ENCODE measurements around the gene ZNF679. TPM values are rescaled to one million over a fixed set of nuclear protein-coding genes. Genes with fewer than 3 reads are reported as not detected.
"Not testable (repeated sequence)": the region's sequence is repeated elsewhere in the genome, so short reads cannot be mapped to it uniquely, and the experiment has no call there.

ZNF679 gene
- not detected for polyA plus RNA-seq (2012; ENCODE audit: missing spikeins)

DNA sequence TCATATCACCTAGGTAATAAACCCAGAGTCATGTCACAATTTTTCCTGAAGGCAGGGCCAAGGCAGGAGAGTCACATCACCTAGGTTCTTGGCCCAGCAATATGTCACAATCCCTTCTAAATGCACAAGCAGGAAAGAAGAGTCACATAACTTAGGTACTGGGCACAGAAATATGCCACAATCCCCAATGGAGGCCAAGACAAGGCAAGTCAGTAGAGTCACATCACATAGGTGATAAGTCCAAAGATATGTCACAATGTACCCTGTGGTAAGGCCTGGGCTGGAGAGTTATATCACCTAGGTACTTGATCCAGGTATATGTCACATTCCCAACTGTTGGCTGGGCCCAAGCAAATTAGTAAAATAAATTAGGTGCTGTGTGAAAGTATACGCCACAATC, at the start of gene ZNF679:
ZNF679 (plus strand) TSS at position 301 of the 400 bp plus-strand sequence. CDS start 20,644 bp downstream, outside the sequence.
- DNase-seq (ENCODE audit: insufficient read length); FAIRE-seq: not testable (repeated sequence)

DNA sequence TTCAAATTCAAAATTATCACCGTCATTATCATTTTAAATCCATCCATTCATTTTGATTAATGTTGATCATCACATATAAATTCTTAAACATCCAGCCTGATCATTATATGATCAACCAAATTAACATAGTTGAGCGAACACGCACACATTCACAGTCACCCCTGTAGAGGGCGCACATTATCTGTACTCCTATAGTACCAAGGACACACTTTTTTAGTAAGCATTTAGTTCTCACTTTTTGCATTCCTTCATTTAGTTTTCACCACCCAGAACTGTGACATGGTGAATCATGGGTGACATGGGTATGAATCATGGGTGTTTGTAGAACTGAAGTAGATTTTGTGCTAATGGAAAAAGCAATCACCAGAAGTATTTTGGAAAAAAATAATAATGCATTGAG, 47.3 kb upstream of the ZNF679 start:
- no peak for TF ChIP-seq TAF1 (IDR thresholded peaks at IDR 0.05; ENCODE audit: borderline replicate concordance, low read depth, low read length)
- no peak for TF ChIP-seq POLR2AphosphoS5 (IDR thresholded peaks at IDR 0.05; ENCODE audit: low read depth, low read length)
- TF ChIP-seq POLR2A (IDR thresholded peaks at IDR 0.05; ENCODE audit: low read depth, low read length): no peak
- no peak for FAIRE-seq

DNA sequence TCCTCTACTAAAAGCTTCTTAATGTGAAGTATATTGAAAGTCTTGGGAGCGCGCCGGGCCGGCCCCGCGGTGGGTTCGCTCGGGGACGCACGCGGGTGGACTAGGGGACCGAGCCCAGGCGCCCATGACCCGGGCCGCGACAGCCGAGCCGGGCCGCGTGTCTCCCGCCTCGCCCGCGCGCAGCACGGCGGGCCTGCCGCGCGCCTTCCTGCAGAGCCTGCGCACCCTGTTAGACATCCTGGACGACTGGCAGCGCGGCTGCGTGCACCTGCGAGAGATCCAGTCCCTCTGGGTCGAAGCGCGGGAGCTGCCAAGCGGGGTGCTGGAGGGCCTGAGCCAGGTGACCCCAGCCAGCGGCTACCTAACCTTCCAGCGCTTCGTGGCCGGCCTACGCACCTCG, 46.7 kb upstream of the ZNF679 start:
- FAIRE-seq: no peak
- no peak for DNase-seq (ENCODE audit: insufficient read length)
- TF ChIP-seq POLR2AphosphoS5 (IDR thresholded peaks at IDR 0.05; ENCODE audit: low read depth, low read length) (no peak), TAF1 (IDR thresholded peaks at IDR 0.05; ENCODE audit: borderline replicate concordance, low read depth, low read length) (no peak), POLR2A (IDR thresholded peaks at IDR 0.05; ENCODE audit: low read depth, low read length) (no peak)

More for the DNA sequence above, 47.3 kb upstream of the ZNF679 start:
- DNase-seq (ENCODE audit: insufficient read length): no peak

DNA sequence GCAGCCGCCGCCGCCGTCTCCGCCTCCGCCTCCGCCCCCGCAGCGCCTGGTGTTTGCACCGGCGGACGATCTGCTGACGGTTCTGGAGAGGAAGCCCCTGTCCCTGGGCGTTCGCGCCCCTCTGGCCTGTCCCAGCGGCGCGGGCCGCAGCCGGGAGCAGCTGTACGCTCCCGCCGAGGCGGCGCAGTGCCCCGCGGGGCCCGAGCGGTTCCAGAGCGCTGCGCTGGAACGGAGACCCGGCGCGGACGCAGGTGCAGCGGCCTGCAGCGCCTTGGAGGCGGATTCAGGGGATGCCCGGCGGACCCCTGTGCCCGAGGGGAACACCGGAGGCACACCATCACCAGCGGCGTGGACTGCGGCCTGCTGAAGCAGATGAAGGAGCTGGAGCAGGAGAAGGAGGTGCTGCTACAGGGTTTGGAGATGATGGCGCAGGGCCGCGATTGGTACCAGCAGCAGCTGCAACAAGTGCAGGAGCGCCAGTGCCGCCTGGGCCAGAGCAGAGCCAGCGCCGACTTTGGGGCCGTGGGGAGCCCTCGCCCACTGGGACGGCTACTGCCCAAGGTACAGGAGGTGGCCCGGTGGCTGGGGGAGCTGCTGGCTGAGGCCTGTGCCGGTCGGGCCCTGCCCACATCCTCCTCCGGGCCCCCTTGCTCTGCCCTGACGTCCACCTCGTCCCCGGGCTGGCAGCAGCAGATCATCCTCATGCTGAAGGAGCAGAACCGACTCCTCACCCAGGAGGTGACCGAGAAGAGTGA, 46.1 kb upstream of the ZNF679 start:
- TF ChIP-seq POLR2AphosphoS5 (IDR thresholded peaks at IDR 0.05; ENCODE audit: low read depth, low read length) (no peak), POLR2A (IDR thresholded peaks at IDR 0.05; ENCODE audit: low read depth, low read length) (no peak)
- no peak for DNase-seq (ENCODE audit: insufficient read length)
- no peak for FAIRE-seq

DNA sequence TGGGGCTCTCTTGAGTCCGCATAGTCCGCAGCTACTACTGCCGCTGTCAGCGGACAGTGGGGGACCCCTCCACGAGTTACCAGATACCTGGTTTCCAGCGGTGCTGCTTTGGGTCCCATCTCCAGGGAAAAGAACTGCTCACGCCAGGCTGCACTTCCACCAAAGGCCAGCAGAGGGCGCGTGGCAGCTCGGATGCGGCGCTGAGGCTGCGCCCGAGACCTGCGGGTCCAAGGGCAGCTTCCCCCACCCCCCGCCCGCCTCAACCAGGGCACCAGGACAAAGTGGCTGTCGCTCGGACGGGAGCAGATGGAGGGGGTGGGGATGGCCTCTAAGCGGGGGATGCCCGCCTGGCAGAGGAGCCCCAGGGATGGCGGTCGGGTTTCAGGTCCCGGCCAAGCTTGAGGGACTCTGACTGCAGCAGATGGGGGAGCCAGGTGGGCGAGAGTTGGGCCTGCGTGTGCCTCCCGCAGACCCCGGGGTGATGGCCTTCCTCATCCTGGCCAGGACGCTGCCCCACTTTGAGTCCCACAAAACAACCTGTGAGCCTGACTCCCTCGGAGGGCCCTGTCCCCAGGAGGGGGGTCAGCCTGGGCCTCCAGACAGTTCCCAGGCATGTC, 45.0 kb upstream of the ZNF679 start:
- TF ChIP-seq TAF1 (IDR thresholded peaks at IDR 0.05; ENCODE audit: borderline replicate concordance, low read depth, low read length) (no peak), POLR2A (IDR thresholded peaks at IDR 0.05; ENCODE audit: low read depth, low read length) (no peak), POLR2AphosphoS5 (IDR thresholded peaks at IDR 0.05; ENCODE audit: low read depth, low read length) (no peak)
- DNase-seq (ENCODE audit: insufficient read length): no peak
- no peak for FAIRE-seq

DNA sequence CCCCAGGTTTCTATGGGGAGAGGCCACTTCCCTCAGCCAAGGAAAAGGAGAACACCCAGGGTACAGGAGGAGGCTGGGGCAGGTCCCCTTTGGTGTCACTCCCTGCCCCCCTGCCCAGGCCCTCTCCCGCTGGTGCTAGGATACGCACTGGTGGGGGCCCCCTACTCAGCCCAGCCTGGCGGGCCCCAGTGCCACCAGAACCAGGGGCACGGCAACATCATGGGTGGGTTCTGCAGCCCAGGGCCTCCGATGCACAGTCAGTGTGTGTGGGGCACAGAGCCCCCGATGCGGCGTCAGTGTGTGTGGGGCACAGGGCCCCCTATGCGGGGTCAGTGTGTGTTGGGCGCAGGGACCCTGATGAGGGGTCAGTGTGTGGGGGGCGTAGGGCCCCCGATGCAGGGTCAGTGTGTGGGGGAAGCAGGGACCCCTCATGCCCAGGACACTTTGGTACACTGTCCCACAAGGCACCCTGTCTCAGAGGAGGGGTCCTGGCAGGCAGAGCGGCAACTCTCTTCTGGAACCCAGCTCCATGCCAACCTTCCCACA, 44.4 kb upstream of the ZNF679 start:
- no peak for FAIRE-seq
- DNase-seq (ENCODE audit: insufficient read length): no peak
- no peak for TF ChIP-seq TAF1 (IDR thresholded peaks at IDR 0.05; ENCODE audit: borderline replicate concordance, low read depth, low read length)
- no peak for TF ChIP-seq POLR2A (IDR thresholded peaks at IDR 0.05; ENCODE audit: low read depth, low read length)
- no peak for TF ChIP-seq POLR2AphosphoS5 (IDR thresholded peaks at IDR 0.05; ENCODE audit: low read depth, low read length)

DNA sequence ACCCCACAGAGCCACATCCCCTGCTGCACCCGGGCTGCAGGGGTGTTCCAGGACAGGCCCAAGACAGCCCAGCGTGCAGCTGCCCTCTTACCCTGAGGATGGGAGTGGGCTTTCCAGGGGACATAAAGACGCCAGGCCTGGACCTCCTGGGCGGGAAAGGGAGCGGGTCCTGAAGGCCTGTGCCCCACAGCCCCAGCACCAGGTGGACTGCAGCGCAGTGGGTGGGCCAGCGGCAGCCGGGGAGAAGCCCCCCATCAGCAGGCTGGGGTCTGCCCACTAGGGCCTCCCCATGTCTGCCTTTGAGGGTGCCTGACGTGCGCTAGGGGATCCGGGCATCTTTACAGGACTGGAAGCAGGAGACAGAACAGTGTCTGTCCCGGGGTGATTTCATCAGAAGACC, 43.9 kb upstream of the ZNF679 start:
- TF ChIP-seq POLR2A (IDR thresholded peaks at IDR 0.05; ENCODE audit: low read depth, low read length) (no peak), TAF1 (IDR thresholded peaks at IDR 0.05; ENCODE audit: borderline replicate concordance, low read depth, low read length) (no peak)
- FAIRE-seq (no peak), DNase-seq (ENCODE audit: insufficient read length) (no peak)

DNA sequence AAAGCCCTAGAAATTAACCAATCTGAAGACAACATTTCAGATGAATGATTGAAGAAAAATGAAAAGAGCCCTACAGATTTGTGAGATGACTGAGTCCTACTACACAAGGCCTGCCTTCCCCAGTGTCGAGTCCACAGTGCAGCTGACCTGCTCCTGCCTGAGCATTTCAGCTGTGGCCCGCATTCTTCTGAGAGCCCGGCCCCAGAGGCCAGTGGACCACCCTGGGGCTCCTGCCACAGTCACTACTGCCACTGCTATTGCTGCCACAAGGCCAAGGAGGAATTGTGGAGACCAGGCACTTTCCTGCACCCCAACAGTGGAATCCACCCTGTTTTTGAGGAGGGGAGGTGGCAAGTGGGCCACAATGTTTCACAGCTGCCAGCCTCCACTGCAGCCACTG, 40.9 kb upstream of the ZNF679 start:
- DNase-seq (ENCODE audit: insufficient read length) (no peak), FAIRE-seq (no peak)
- TF ChIP-seq POLR2AphosphoS5 (IDR thresholded peaks at IDR 0.05; ENCODE audit: low read depth, low read length) (no peak), TAF1 (IDR thresholded peaks at IDR 0.05; ENCODE audit: borderline replicate concordance, low read depth, low read length) (no peak), POLR2A (IDR thresholded peaks at IDR 0.05; ENCODE audit: low read depth, low read length) (no peak)

DNA sequence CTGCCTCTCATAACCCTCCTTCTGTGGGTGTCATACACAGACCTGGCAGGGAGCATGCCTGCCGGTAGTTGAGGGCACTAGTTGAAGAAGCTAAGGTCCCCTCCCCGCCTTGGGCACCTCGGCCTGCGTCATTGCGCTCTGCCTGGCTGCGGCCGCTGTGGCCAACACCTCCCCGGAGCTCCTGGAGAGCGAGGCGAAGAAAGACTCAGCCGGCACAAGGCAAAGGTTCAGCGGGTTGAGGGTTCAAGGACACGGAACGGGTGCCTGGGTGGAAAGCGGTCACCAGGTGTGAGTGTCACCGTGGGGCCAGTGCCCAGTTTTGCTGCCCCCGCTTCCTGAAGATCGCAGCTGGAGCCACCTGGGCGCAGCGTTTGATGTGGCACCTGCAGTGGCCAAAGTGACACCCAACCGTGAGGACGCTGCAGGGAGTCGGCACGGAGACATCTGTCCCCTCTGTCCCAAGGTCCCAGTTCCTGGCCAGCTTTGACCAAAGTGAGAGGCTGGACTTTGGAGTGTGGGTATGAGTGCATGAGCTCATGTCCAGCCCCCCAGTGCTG, 36.0 kb upstream of the ZNF679 start:
- no peak for TF ChIP-seq POLR2AphosphoS5 (IDR thresholded peaks at IDR 0.05; ENCODE audit: low read depth, low read length)
- TF ChIP-seq POLR2A (IDR thresholded peaks at IDR 0.05; ENCODE audit: low read depth, low read length): no peak
- no peak for TF ChIP-seq TAF1 (IDR thresholded peaks at IDR 0.05; ENCODE audit: borderline replicate concordance, low read depth, low read length)
- FAIRE-seq: no peak

DNA sequence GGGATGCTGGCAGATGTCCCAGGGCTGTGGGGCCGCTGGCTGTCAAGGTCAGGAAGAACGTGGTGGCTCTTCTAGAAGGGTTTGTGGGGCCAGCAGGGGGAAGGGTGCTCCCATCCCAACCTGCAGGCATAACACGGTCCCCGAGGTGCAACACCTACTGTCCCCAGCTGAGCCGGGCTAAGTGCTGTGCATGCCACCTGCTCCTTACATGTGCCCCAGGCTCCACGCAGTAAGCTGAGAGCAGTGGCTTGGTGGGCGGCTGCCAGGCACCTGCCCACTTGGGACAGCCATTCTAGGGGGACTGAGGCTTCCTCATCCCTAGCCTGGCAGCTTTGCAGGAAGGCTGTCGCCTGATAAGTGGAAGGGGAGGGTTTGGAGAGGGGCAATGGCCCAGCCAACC, 35.5 kb upstream of the ZNF679 start:
- FAIRE-seq (no peak), DNase-seq (ENCODE audit: insufficient read length) (no peak)
- no peak for TF ChIP-seq POLR2AphosphoS5 (IDR thresholded peaks at IDR 0.05; ENCODE audit: low read depth, low read length)
- TF ChIP-seq TAF1 (IDR thresholded peaks at IDR 0.05; ENCODE audit: borderline replicate concordance, low read depth, low read length): no peak
- TF ChIP-seq POLR2A (IDR thresholded peaks at IDR 0.05; ENCODE audit: low read depth, low read length): no peak

More for the DNA sequence above, 36.0 kb upstream of the ZNF679 start:
- DNase-seq (ENCODE audit: insufficient read length): no peak

DNA sequence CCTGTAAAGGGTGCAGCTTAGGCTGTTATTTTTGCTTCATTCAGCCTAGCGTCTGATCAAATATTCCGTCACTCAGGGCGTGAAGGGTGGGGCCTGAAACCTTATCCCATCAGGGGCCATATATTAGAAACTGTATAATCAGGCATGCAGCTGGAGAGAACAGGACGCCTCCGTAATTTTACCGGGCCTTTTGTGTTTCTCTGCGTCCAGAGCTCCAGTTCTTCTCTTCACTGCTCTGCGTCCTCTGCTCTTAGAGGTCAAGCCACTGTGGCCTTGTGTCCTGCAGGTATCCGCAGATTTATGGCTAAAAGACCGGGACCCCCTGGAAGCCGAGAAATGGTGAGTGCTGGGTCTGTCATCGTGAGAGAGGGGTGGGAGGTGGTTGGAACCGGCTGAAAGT, 21.4 kb upstream of the ZNF679 start, which contains the start of gene ZNF735:
ZNF735 (plus strand) TSS at position 301 of the 400 bp plus-strand sequence; CDS start at position 301, 0 bp downstream.
- FAIRE-seq: no peak
- TF ChIP-seq POLR2A (IDR thresholded peaks at IDR 0.05; ENCODE audit: low read depth, low read length): no peak
- TF ChIP-seq TAF1 (IDR thresholded peaks at IDR 0.05; ENCODE audit: borderline replicate concordance, low read depth, low read length): no peak
- TF ChIP-seq POLR2AphosphoS5 (IDR thresholded peaks at IDR 0.05; ENCODE audit: low read depth, low read length): no peak
- no peak for DNase-seq (ENCODE audit: insufficient read length)

DNA sequence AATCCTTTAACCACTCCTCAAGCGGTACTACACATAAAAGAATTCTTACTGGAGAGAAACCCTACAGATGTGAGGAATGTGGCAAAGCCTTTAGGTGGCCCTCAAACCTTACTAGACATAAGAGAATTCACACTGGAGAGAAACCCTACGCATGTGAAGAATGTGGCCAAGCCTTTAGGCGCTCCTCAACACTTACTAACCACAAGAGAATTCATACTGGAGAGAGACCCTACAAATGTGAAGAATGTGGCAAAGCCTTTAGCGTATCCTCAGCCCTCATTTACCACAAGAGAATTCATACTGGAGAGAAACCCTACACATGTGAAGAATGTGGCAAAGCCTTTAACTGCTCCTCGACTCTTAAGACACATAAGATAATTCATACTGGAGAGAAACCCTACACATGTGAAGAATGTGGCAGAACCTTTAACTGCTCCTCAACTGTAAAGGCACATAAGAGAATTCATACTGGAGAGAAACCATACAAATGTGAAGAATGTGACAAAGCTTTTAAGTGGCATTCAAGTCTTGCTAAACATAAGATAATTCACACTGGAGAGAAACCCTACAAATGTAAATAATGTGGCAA, 8.5 kb upstream of the ZNF679 start:
- not testable (repeated sequence) for DNase-seq (ENCODE audit: insufficient read length); FAIRE-seq
